HG02943 (cell line): ENCODE measurements around the gene TUT1.
"Not testable (repeated sequence)": the region's sequence is repeated elsewhere in the genome, so short reads cannot be mapped to it uniquely, and the experiment has no call there.

Source experiments
- ATAC-seq: cut with Tn5 transposase; IDR thresholded peaks from one replicate; pipeline ENCODE4 v1.9.1; 2021; ENCODE audit warnings: mild to moderate bottlenecking, low read depth, moderate library complexity; ENCODE audit not compliant: unreplicated experiment

The TUT1 gene

DNA sequence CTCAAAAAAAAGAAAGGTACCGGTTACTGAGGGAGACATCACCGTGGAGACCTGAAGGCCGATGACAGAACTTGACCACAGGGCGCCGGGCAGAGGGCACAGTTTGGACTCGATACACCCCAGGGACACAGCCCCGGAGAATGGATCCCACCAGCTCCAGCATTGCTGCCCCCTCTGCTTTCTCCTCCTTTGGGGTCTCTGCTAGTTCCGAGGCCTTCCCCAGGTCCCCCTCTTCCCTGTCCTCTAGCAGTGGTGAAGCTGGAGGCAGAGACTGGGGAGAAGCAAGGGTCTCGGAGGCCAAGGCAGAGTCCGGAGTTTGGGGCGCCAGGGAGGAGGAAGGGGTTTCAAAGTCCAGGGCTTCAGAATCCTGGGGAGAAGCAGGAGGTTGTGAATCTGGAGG lies 12.8 kb downstream of the TUT1 start:
- no peak for ATAC-seq

DNA sequence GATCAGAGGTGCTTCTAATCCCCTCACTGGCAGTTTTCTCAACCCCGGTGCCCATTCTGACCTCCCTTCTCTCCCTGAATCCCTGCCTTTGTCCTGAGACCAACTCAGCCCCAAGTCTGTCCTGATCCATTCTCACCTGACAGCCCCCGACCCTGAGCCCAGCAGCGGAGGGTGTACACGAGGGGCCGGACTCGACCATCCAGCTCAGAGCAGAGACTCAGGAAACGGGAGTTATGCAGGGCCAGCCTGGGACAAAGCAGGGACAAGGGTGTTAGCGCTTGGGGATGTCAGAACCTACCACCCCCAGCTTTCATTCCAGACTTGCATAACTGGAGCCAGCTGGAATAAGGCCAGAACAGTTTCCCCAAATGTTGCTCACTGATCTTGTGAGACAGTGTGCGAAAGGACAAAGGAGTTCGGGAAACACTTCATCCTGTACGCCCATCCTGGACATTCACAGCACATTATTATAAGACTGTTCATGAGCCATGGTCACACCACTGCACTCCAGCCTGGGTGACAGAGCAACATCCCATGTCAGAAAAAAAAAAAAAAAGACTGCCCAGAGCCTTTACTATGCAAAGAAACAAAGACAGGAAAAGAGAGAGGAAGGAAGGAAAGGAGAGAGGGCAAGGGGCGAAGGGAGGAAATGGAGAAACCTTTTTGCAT lies 14.1 kb downstream of the TUT1 start:
- ATAC-seq = no peak

GRCh38 chr11:62575837-62576236 lies 15.5 kb downstream of the TUT1 start:
- no peak for ATAC-seq

DNA sequence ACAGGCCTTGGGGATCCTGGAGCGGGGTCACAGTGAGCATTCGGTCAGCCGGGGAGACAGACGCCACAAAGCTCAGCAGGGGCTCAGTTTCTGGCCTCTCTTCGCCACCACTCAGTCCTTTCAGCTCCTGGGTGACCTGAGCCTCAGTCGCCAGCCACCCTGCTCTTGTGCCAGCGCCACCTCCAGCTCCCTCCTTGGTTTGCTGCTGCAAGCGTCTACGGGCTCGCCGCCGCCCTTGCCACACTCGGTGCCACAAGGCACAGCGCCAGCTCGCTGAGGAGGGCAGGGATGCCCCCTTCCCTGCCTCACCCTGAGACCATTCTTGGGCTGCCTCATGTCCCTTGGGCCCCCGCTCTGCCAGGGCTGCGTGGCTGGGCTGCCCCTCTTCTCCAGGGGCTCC lies 16.2 kb downstream of the TUT1 start:
- ATAC-seq = no peak

DNA sequence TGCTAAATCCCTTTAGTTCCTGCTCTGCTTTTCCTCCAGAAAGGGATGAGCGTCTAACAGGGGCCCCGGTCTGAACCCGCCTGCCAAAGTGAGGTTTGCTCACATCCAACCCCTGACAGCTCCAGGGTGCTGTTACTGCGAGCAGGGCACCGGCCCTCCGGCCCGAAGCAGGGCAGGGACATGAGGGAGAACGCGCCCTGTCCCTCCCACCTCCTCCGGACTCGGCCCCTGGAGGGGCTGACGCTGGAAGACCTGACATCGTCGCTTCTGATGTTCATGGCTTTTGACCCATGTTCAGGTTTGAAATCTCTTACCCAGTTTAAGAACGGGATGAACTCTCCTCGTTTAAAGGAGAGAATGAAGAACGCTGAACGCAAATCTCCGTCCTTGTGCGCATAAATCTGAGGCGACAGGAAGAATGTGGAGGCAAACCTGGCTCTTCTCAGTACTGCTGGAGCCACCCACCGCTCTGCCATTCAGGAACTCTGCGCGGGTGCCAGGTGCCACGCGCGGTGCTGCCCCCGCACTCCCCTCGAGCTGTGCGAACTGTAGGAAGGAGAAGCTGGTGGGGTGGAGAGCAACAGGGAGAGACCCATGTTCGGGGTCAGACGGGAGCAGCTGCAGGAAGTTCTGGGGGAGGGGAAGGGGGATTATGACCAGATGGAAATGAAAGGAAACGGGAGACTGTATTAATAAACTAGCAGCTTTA lies 16.8 kb downstream of the TUT1 start:
- ATAC-seq = peak; percentile 9

- peak; percentile 91 for ATAC-seq
Measured at GRCh38 chr11:62573592-62574362, 17.5 kb downstream of the TUT1 start, which contains the start of gene EEF1G. EEF1G (minus strand) TSS chr11:62573891; CDS start chr11:62573842, 49 bp downstream.

GRCh38 chr11:62573006-62573591 lies 18.2 kb downstream of the TUT1 start:
- ATAC-seq = no peak

DNA sequence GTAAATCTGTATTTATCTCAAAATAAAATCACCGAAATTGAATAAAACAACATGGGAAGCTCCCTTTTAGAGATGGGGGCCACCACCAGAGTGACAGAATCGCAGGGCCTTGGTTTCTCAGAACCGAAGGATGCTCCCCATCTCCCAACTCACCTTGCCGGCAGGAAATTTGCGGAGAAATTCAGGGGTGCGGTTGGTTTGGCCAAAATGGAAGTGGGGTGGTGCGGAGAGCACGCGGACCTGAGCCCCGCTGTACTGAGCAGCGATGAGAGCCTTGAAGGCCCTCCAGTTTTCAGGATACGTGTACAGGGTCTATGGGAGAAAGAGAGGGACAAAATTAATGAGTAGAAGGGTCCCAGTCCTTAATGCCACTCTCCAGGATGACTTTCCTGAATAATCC lies 18.9 kb downstream of the TUT1 start:
- no peak for ATAC-seq

DNA sequence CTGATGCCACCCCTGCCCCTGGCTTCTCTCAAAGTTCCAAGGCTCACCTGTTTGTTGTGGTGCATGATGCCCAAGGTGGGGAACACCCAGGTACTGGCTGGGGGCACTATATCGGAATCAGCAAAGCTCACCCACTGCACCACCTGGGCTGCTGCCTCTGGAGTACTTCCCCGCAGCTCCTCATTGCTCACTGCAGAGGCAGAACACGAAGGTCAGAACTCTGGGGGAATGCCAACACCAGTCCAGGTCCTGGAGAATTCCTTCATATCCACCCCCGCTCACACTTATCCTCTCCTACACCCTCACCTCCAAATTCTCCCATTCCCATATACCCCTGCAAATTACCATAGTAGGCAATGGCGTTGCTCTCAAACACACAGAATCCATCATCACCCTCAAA lies 19.8 kb downstream of the TUT1 start:
- ATAC-seq = not testable (repeated sequence)

DNA sequence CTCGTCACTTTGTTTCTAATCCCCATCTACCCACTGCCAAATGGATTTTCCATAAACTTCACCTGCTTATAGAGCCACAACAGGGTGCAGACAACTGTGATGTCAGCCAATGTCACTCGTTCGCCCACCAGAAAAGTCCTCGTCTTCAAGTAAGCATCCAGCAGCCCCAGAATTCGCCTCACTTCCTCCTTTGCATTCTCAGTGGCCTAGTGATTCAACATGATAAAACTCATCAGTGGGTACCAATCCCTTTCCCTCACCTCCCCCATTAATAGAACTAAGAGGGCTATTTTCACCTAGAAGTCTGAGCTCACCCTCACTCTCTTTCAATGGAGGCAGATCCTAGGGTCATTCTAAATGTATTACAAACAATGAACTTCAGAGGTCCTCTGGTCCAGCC lies 20.4 kb downstream of the TUT1 start:
- ATAC-seq = not testable (repeated sequence)

DNA sequence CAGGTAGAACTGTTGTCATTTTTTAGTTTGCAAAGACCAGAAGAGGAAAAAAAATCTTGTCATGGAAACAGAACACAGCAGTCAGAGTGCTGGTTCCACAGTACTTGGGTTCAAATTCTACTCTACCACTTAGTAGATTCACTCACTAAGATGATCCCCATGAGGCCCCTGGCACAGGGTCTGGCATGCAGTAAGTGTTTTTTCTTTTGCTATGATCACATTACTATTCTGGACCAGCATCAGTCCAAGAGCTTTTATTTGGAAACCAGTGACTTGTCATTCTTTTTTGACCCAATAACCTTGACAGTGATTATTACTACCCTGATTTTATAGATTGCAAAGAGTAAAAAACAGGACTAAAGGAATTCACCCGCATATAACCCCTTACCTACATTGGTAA lies 21.7 kb downstream of the TUT1 start:
- ATAC-seq = no peak

GRCh38 chr11:62567018-62567633 lies 24.2 kb downstream of the TUT1 start:
- no peak for ATAC-seq

DNA sequence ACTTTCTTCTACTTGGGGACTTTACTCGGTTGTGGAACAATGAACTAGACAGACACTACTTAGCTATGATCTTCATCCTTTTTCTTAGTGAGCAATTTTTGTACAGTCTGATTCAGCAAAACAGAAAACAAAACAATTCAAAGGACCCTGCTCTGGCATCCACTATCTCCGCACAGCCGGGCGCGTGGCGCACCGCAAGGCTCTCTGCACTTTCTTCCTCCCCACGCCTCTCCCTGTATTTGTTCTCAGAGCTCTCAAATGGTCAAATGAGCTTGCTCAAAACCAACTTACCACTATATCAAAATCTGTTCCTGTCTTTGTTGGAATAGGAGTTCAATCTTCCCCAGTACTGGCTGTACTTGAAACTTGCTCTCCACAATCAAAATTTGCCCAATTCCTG lies 25.1 kb downstream of the TUT1 start:
- no peak for ATAC-seq

DNA sequence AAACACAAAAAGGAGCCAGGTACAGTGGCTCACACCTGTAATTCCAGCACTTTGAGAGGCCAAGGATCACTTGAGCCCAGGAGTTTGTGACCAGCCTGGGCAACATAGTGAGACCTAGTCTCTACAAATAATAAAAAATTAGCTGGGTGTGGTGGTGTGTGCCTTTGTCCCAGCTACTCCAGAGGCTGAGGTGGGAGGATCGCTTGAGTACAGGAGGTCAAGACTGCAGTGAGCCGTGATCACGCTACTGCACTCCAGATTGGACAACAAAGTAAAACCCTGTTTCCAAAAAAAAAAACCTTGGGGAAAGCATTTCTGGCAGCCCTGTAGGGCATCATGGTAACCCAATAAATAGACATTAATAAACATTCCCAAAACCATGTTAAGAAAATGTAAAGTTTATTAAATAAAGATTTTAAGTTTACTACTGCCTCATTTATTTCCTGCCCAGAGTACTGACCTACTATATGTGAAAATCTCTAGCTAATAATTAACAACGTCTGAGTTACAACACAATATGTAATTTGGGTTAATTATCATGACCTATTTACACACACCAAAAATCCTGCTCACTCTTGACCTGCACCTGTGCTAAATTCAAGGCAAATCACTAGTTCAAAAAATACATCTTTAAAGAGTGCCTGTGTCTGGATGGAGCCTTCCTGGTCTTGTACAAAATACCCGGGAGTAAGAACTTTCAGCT lies 26.1 kb downstream of the TUT1 start:
- no peak for ATAC-seq

DNA sequence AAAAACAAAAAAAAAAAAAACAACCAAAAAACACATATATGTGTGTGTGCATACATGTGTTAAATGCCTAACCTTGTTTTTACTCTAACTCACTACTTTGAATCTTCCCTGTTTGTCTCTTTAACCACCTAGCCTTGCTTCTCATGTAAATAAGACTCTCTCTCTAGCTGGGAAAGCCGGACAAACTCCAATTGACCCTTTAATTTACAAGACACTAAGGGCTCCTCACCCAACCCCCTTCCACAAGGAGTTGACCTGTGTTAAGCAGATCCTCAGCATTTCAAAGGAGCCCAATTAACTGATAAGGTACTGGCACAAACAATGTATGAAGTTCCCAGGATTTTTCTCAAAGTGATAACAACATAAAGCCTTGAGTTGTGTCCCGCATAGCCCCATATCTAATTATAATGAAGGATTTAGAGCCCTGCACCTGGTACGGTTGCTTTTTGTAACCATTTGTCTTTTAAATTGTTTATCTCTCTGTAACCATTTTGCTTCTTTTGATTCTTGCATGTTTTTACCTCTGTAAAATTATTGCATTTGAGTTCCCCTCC lies 29.6 kb downstream of the TUT1 start:
- ATAC-seq = not testable (repeated sequence)

GRCh38 chr11:62560566-62561103 lies 30.7 kb downstream of the TUT1 start:
- ATAC-seq = no peak

DNA sequence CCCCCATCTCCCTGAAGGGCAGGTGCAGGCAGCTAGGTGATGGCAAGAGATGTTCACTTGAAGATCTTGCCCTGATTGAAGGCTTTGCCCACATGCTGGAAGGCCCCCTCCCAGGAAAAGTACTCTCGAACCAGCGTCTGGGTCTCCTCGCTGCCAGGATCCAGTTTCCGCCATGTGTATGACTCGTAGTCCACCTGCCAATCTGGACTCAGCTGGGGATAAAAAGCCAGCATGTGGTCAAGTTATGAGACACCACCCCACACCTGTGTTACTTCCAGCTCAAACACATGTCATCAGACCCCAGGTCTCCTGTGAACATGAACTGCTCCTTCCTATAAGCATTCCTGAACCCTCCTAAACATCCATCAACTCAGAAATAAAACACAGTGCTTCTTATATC lies 31.7 kb downstream of the TUT1 start:
- ATAC-seq = not testable (repeated sequence)

GRCh38 chr11:62559204-62559603 lies 32.1 kb downstream of the TUT1 start:
- ATAC-seq = no peak

DNA sequence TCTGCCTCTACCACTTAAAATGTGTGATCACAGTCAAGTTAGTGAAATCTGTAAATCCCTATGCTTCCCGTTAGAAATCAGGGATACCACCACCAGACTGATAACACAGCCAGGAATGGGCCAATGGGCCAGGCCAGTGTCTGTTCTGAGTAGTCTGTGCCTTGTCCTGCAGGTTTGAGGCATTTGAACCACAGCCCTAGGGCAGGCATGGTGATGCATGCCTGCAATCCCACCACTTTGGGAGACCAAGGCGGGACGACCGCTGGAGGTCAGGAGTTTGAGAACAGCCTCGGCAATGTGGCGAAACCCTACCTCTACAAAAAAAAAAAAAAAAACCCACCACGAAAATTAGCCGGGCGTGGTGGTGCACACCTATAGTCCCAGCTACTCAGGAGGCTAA lies 32.7 kb downstream of the TUT1 start:
- ATAC-seq = no peak
